ENCODE data around the gene CCAR1.

The CCAR1 gene

GRCh38 chr10:68717435-68717834 is 3.6 kb upstream of the CCAR1 start:
- Histone ChIP-seq H3K4me3 (ENCODE audit: low read length) (no peak overlapping the region), H3K9me3 (ENCODE audit: control insufficient read depth, insufficient read depth, low read length) (no peaks in the 10 kb centered on the region), H3K4me1 (ENCODE audit: control insufficient read depth, low read length) (peaks cover 8% of the 10 kb centered on the region), H3K27me3 (ENCODE audit: control insufficient read depth, low read length) (no peaks in the 10 kb centered on the region), H3K9me2 (replicated peaks; ENCODE audit: control insufficient read depth, low read length) (no peaks in the 10 kb centered on the region), H4K20me1 (ENCODE audit: control insufficient read depth, insufficient read depth, low read depth, low read length) (no peaks in the 10 kb centered on the region), H3F3A (ENCODE audit: control insufficient read depth, insufficient read depth) (no peaks in the 10 kb centered on the region), H3K27ac (ENCODE audit: low read depth, low read length) (no peak overlapping the region), H3K79me2 (ENCODE audit: control insufficient read depth, low read length) (peaks cover 14% of the 10 kb centered on the region), H3K36me3 (ENCODE audit: control insufficient read depth, low read length) (peaks cover 13% of the 10 kb centered on the region), H3K4me2 (ENCODE audit: low read length) (no peak overlapping the region)
- no peak for TF ChIP-seq EZH2phosphoT487 (IDR thresholded peaks at IDR 0.05; ENCODE audit: borderline replicate concordance, low read length)
- TF ChIP-seq CTCF (IDR thresholded peaks at IDR 0.05; ENCODE audit: low read depth, low read length, poor library complexity, severe bottlenecking): no peak

- Histone ChIP-seq H3F3A (ENCODE audit: control insufficient read depth, insufficient read depth) (no peaks in the 10 kb centered on the region), H3K79me2 (ENCODE audit: control insufficient read depth, low read length) (peaks cover 54% of the 10 kb centered on the region), H3K27me3 (ENCODE audit: control insufficient read depth, low read length) (no peaks in the 10 kb centered on the region), H3K9me3 (ENCODE audit: control insufficient read depth, insufficient read depth, low read length) (no peaks in the 10 kb centered on the region), H4K20me1 (ENCODE audit: control insufficient read depth, insufficient read depth, low read depth, low read length) (no peaks in the 10 kb centered on the region), H3K4me3 (ENCODE audit: low read length) (peak overlapping the region; percentile 88), H3K36me3 (ENCODE audit: control insufficient read depth, low read length) (peaks cover 47% of the 10 kb centered on the region), H3K27ac (ENCODE audit: low read depth, low read length) (peak overlapping the region; percentile 47), H3K9me2 (replicated peaks; ENCODE audit: control insufficient read depth, low read length) (no peaks in the 10 kb centered on the region), H3K4me2 (ENCODE audit: low read length) (peak overlapping the region; percentile 88), H3K4me1 (ENCODE audit: control insufficient read depth, low read length) (peaks cover 11% of the 10 kb centered on the region)
- no peak for TF ChIP-seq CTCF (IDR thresholded peaks at IDR 0.05; ENCODE audit: low read depth, low read length, poor library complexity, severe bottlenecking)
- TF ChIP-seq EZH2phosphoT487 (IDR thresholded peaks at IDR 0.05; ENCODE audit: borderline replicate concordance, low read length): no peak
Observed at GRCh38 chr10:68721673-68722335, 765 bp downstream of the CCAR1 start.

GRCh38 chr10:68725016-68725415 is 4.0 kb downstream of the CCAR1 start:
- Histone ChIP-seq H3K27ac (ENCODE audit: low read depth, low read length) (no peak overlapping the region), H3K9me3 (ENCODE audit: control insufficient read depth, insufficient read depth, low read length) (no peaks in the 10 kb centered on the region), H3K4me2 (ENCODE audit: low read length) (no peak overlapping the region), H3K27me3 (ENCODE audit: control insufficient read depth, low read length) (no peaks in the 10 kb centered on the region), H3K36me3 (ENCODE audit: control insufficient read depth, low read length) (peaks cover 72% of the 10 kb centered on the region), H3F3A (ENCODE audit: control insufficient read depth, insufficient read depth) (no peaks in the 10 kb centered on the region), H3K79me2 (ENCODE audit: control insufficient read depth, low read length) (peaks cover 80% of the 10 kb centered on the region), H4K20me1 (ENCODE audit: control insufficient read depth, insufficient read depth, low read depth, low read length) (no peaks in the 10 kb centered on the region; the same call in 1 of the 2 replicates), H3K9me2 (replicated peaks; ENCODE audit: control insufficient read depth, low read length) (no peaks in the 10 kb centered on the region), H3K4me1 (ENCODE audit: control insufficient read depth, low read length) (peaks cover 11% of the 10 kb centered on the region), H3K4me3 (ENCODE audit: low read length) (no peak overlapping the region)
- TF ChIP-seq CTCF (IDR thresholded peaks at IDR 0.05; ENCODE audit: low read depth, low read length, poor library complexity, severe bottlenecking) (no peak), EZH2phosphoT487 (IDR thresholded peaks at IDR 0.05; ENCODE audit: borderline replicate concordance, low read length) (no peak)
